ENCODE measurements around the gene PNKD.

GRCh38 chr2:218368621-218369153 is 98.4 kb downstream of the PNKD start:
- TF ChIP-seq POLR2AphosphoS5 (IDR thresholded peaks at IDR 0.05) (peak; percentile 2), CTCF (IDR thresholded peaks at IDR 0.05) (peak in 2 of 4 experiments; percentile 11 to 21), POLR2A (IDR thresholded peaks at IDR 0.05) (peak; percentile 14)
